ENCODE data around the gene MPZL1. TPM values are rescaled to one million over a fixed set of nuclear protein-coding genes. Genes with fewer than 3 reads are reported as not detected.

Gene MPZL1
- polyA plus RNA-seq, 2 of the 4 experiments (the other 2 are of a cell fraction): 92.6 to 178 TPM

- POLR2A ChIA-PET: interaction anchor here (0.6 kb wide), 1 partner anchor 100 kb away, joined by 3 read pairs; no protein-coding TSS in a partner anchor
These were observed 78.0 kb downstream of the MPZL1 start for GRCh38 chr1:167799747-167800146.

GRCh38 chr1:167800251-167800650 lies 78.5 kb downstream of the MPZL1 start:
- H3K27ac ChIP-seq: no peak overlapping the region
- DNase-seq (ENCODE audit: low read depth in 1 of 2, low spot score in 1 of 2): no peak
- H3K4me2 ChIP-seq: no peak overlapping the region
- FAIRE-seq: no peak
- WGBS (ENCODE audit: missing lambda C conversion rate): 77% methylated on average over 3 of the region's 3 CpGs
- H3K4me1 ChIP-seq: peaks cover 48% of the 10 kb centered on the region
- no peak overlapping the region for H3K4me3 ChIP-seq
- POLR2A ChIA-PET: no interaction called here
- CTCF ChIA-PET: interaction anchor here (0.8 to 2.5 kb wide), 3 partner anchors 11 to 200 kb away, joined by 3 to 6 read pairs (median 4); no protein-coding TSS in a partner anchor
- ATAC-seq: no peak
- no peaks in the 10 kb centered on the region for H3K9me3 ChIP-seq
- TF ChIP-seq NR3C1 (IDR thresholded peaks at IDR 0.05): no peak
- TF ChIP-seq EP300 (IDR thresholded peaks at IDR 0.05): no peak
- TF ChIP-seq MAX (IDR thresholded peaks at IDR 0.05): no peak
- TF ChIP-seq GATA3 (IDR thresholded peaks at IDR 0.05; ENCODE audit: borderline replicate concordance): no peak
- no peak for TF ChIP-seq HOXB5 (CRISPR knock-in tag; IDR thresholded peaks at IDR 0.05)
- no peak for TF ChIP-seq REST (IDR thresholded peaks at IDR 0.05)
- no peak for TF ChIP-seq HES2 (IDR thresholded peaks at IDR 0.05)
- TF ChIP-seq FOSB (CRISPR knock-in tag; IDR thresholded peaks at IDR 0.05): no peak
- no peak for TF ChIP-seq ZNF302 (CRISPR knock-in tag; IDR thresholded peaks at IDR 0.05)
- no peak for TF ChIP-seq NFE2L2 (conservative IDR thresholded peaks at IDR 0.05; ENCODE audit: low read length)
- no peak for TF ChIP-seq HDAC2 (IDR thresholded peaks at IDR 0.05)
- no peak for TF ChIP-seq KDM1A (IDR thresholded peaks at IDR 0.05; ENCODE audit: low read depth)
- TF ChIP-seq USF2 (IDR thresholded peaks at IDR 0.05): no peak
- no peak for TF ChIP-seq ZC3H11A (IDR thresholded peaks at IDR 0.05)
- TF ChIP-seq JUN (IDR thresholded peaks at IDR 0.05): no peak
- TF ChIP-seq TFCP2L1 (CRISPR knock-in tag; IDR thresholded peaks at IDR 0.05): no peak
- no peak for TF ChIP-seq RCOR1 (IDR thresholded peaks at IDR 0.05; ENCODE audit: low read depth, low read length)
- TF ChIP-seq CBX2 (IDR thresholded peaks at IDR 0.05; ENCODE audit: borderline replicate concordance, low read depth): no peak

More at GRCh38 chr1:167799747-167800146, 78.0 kb downstream of the MPZL1 start:
- H3K4me1 ChIP-seq: peaks cover 44% of the 10 kb centered on the region
- ATAC-seq (no peak), FAIRE-seq (no peak), DNase-seq (ENCODE audit: low read depth in 1 of 2, low spot score in 1 of 2) (no peak)
- no peak overlapping the region for H3K4me3 ChIP-seq
- WGBS (ENCODE audit: missing lambda C conversion rate): 25% methylated on average over 4 of the region's 4 CpGs
- CTCF ChIA-PET: interaction anchor here (0.6 to 2.5 kb wide), 5 partner anchors 12 to 199 kb away, joined by 3 to 6 read pairs (median 4); no protein-coding TSS in a partner anchor
- TF ChIP-seq HMGXB4 (CRISPR knock-in tag; IDR thresholded peaks at IDR 0.05; ENCODE audit: borderline replicate concordance) (no peak), RNF2 (IDR thresholded peaks at IDR 0.05; ENCODE audit: borderline replicate concordance, low read depth) (no peak), NR3C1 (IDR thresholded peaks at IDR 0.05) (no peak)
- H3K27ac ChIP-seq: no peak overlapping the region
- H3K9me3 ChIP-seq: no peaks in the 10 kb centered on the region
- no peak overlapping the region for H3K4me2 ChIP-seq

All from A549 (cell line).